Endothelial cell of umbilical vein (primary cell): ENCODE measurements around the gene RPSA. TPM values are rescaled to one million over a fixed set of nuclear protein-coding genes. Genes with fewer than 3 reads are reported as not detected.

ENCODE experiments used
- BruUV-seq: library from RNA; stranded (reverse); fragments of 400-500 nt; replicated peaks from 2 replicates; lab custom pipeline; 2021; lab: Mats Ljungman, UMichigan
- CTCF ChIA-PET: fragments of 300-600, 350-600 bp; sonication (Branson Sonifier 250); formaldehyde crosslinking; loops from one replicate; lab custom pipeline; 2021; ENCODE audit warnings: antibody characterized with exemption, inconsistent platforms; lab: Charles Lee
- POLR2A ChIA-PET: fragments of 300-600, 350-600 bp; sonication (Branson Sonifier 250); formaldehyde crosslinking; loops from one replicate; lab custom pipeline; 2021; ENCODE audit warnings: antibody characterized with exemption, inconsistent platforms; lab: Charles Lee
- DNase-seq: peaks from one replicate; pipeline ENCODE4 v3.0.0-alpha.2; 2011; ENCODE audit warnings: low read depth, low spot score
- FAIRE-seq: peaks from 2 replicates; lab custom pipeline; 2011; peaks lifted over from hg19 to GRCh38; lab: Jason Lieb, UNC
- H2AFZ ChIP-seq: 2 replicates; pipeline ENCODE4 v1.6.0; 2012; ENCODE audit warnings: low read depth, low read length, control low read depth, inconsistent platforms
- H3K27ac ChIP-seq: 2 replicates; pipeline ENCODE4 v1.5.1; 2011; ENCODE audit warnings: low read depth, mild to moderate bottlenecking, control low read depth, low read length, moderate library complexity; ENCODE audit not compliant: insufficient read depth
- H3K27me3 ChIP-seq, 2 experiments: 2 replicates each; pipeline versions ENCODE4 v1.6.0 to v1.6.1; 2011; ENCODE audit warnings: low read length in 2 of 2, mixed read lengths in 1 of 2; ENCODE audit not compliant: control insufficient read depth in 2 of 2, insufficient read depth in 2 of 2
- H3K36me3 ChIP-seq, 2 experiments: 2 replicates in 1 of 2; 3 replicates in 1 of 2; pipeline ENCODE4 v1.5.1; 2011; ENCODE audit warnings: low read length in 2 of 2, mild to moderate bottlenecking in 1 of 2, moderate library complexity in 1 of 2; ENCODE audit not compliant: control insufficient read depth in 2 of 2, insufficient read depth in 2 of 2; ENCODE audit errors: extremely low read depth in 1 of 2
- H3K4me1 ChIP-seq: 3 replicates; pipeline ENCODE4 v1.5.1; 2011; ENCODE audit warnings: mild to moderate bottlenecking, low read length; ENCODE audit not compliant: control insufficient read depth, insufficient read depth; ENCODE audit errors: extremely low read depth
- H3K4me2 ChIP-seq: 2 replicates; pipeline ENCODE4 v1.6.1; 2011; ENCODE audit warnings: low read length, control low read depth, mixed read lengths; ENCODE audit not compliant: insufficient read depth
- H3K4me3 ChIP-seq, 3 experiments: fragments of 200-600 bp in 1 of 3; sonication (generic), shearing (Covaris generic) in 1 of 3; replicated peaks in 1 of 3; 2 replicates each; pipeline ENCODE4 v1.5.1; 2011 to 2016; ENCODE audit warnings: control low read depth in 3 of 3, low read length in 3 of 3, mild to moderate bottlenecking in 2 of 3, inconsistent platforms in 1 of 3, low read depth in 1 of 3, moderate library complexity in 1 of 3; ENCODE audit not compliant: insufficient read depth in 1 of 3
- H3K79me2 ChIP-seq: 2 replicates; pipeline ENCODE4 v1.6.0; 2012; ENCODE audit warnings: low read length, inconsistent platforms; ENCODE audit not compliant: control insufficient read depth, insufficient read depth
- H3K9ac ChIP-seq: replicated peaks from 2 replicates; pipeline ENCODE3; 2011; ENCODE audit warnings: low read length, control low read depth; ENCODE audit not compliant: insufficient read depth; ENCODE audit errors: extremely low read depth
- H3K9me1 ChIP-seq: replicated peaks from 3 replicates; pipeline ENCODE4 v1.6.0; 2011; ENCODE audit warnings: mild to moderate bottlenecking, low read length; ENCODE audit not compliant: control insufficient read depth, insufficient read depth; ENCODE audit errors: extremely low read depth
- H3K9me3 ChIP-seq: replicated peaks from 2 replicates; pipeline ENCODE4 v1.5.1; 2012; ENCODE audit warnings: low read length, inconsistent platforms; ENCODE audit not compliant: control insufficient read depth, insufficient read depth
- H4K20me1 ChIP-seq: replicated peaks from 2 replicates; pipeline ENCODE3; 2011; ENCODE audit warnings: mild to moderate bottlenecking, low read length; ENCODE audit not compliant: control insufficient read depth, insufficient read depth; ENCODE audit errors: extremely low read depth
- EZH2 ChIP-seq: IDR thresholded peaks from 2 replicates; pipeline ENCODE4 v1.6.1; 2012; ENCODE audit warnings: borderline replicate concordance, low read depth, mild to moderate bottlenecking, moderate library complexity, low read length, inconsistent platforms; ENCODE audit not compliant: severe bottlenecking
- FOS ChIP-seq: IDR thresholded peaks from 2 replicates; pipeline ENCODE4 v1.6.1; 2011; ENCODE audit warnings: mild to moderate bottlenecking, low read length, moderate library complexity, borderline replicate concordance; ENCODE audit not compliant: insufficient read depth
- GATA2 ChIP-seq: IDR thresholded peaks from 2 replicates; pipeline ENCODE4 v1.7.0; 2011; ENCODE audit warnings: low read depth, mild to moderate bottlenecking, moderate library complexity, mixed read lengths, low read length; ENCODE audit not compliant: insufficient read length, insufficient read depth
- JUN ChIP-seq: IDR thresholded peaks from 2 replicates; pipeline ENCODE4 v1.6.1; 2011; ENCODE audit warnings: borderline replicate concordance, low read depth; ENCODE audit not compliant: insufficient read length, insufficient read depth
- MYC ChIP-seq: IDR thresholded peaks from one replicate; pipeline ENCODE4 v1.6.1; 2011; ENCODE audit warnings: mild to moderate bottlenecking, low read depth, low read length
- POLR2A ChIP-seq: IDR thresholded peaks from 2 replicates; pipeline ENCODE4 v1.6.1; 2012; ENCODE audit warnings: low read depth, mild to moderate bottlenecking, control low read depth, low read length
- POLR2AphosphoS5 ChIP-seq: IDR thresholded peaks from 2 replicates; pipeline ENCODE4 v1.6.1; 2012; ENCODE audit warnings: low read depth, mild to moderate bottlenecking, control low read depth, low read length, moderate library complexity; ENCODE audit not compliant: insufficient read depth
- dilution Hi-C: fragments of 300-500 bp; cut with MboI; formaldehyde crosslinking; loops from one replicate; pipeline ENCODE4 v1.15.0; 2019; ENCODE audit warnings: low sequenced_read_pairs; ENCODE audit not compliant: extremely low pct_ligation_motif_present
- intact Hi-C: fragments of 100-400 bp; cut with micrococcal nuclease; formaldehyde crosslinking; loops from one replicate; pipeline ENCODE4 v1.10.0; 2022
- polyA plus RNA-seq, 4 experiments: library from polyadenylated mRNA; depleted of rRNA in 3 of 4; stranded (reverse) in 3 of 4; unstranded in 1 of 4; fragments of >200 nt; gene quantifications; 2 replicates each; pipeline versions ENCODE4 v1.2.1 to v1.2.3, GENCODE V29; 2011 to 2012; ENCODE audit warnings: missing spikeins in 1 of 4
- total RNA-seq: library from RNA; stranded (reverse); gene quantifications from 2 replicates; pipeline ENCODE4 v1.2.3, GENCODE V29; 2021
- TF ChIP-seq, protein P1 (sequence below): IDR thresholded peaks from 2 replicates; pipeline ENCODE4 v1.6.1; 2011; ENCODE audit not compliant: insufficient read depth, insufficient read length
- TF ChIP-seq, protein P2 (sequence below), 2 donors: IDR thresholded peaks; 1 replicate in 1 of 2; 2 replicates in 1 of 2; pipeline ENCODE4 v1.5.1; 2011; ENCODE audit warnings: low read length in 2 of 2, mild to moderate bottlenecking in 2 of 2, moderate library complexity in 2 of 2, control low read depth in 1 of 2, inconsistent platforms in 1 of 2, low read depth in 1 of 2; ENCODE audit not compliant: insufficient read depth in 1 of 2; ENCODE audit errors: extremely low read depth in 1 of 2

RPSA gene
- total and polyA plus RNA-seq, 2 donors (not counting 3 experiments of a cell fraction or from before 2014, with no cell fraction given): 1,357 to 3,687 TPM

- no peaks in the 10 kb centered on the region for H3K9me3 ChIP-seq
- TF ChIP-seq POLR2AphosphoS5 (no peak), MYC (no peak), GATA2 (no peak), POLR2A (no peak), FOS (no peak), EZH2 (no peak), JUN (no peak)
- TF ChIP-seq, protein P1, sequence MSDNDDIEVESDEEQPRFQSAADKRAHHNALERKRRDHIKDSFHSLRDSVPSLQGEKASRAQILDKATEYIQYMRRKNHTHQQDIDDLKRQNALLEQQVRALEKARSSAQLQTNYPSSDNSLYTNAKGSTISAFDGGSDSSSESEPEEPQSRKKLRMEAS: no peak
- TF ChIP-seq, protein P2, sequence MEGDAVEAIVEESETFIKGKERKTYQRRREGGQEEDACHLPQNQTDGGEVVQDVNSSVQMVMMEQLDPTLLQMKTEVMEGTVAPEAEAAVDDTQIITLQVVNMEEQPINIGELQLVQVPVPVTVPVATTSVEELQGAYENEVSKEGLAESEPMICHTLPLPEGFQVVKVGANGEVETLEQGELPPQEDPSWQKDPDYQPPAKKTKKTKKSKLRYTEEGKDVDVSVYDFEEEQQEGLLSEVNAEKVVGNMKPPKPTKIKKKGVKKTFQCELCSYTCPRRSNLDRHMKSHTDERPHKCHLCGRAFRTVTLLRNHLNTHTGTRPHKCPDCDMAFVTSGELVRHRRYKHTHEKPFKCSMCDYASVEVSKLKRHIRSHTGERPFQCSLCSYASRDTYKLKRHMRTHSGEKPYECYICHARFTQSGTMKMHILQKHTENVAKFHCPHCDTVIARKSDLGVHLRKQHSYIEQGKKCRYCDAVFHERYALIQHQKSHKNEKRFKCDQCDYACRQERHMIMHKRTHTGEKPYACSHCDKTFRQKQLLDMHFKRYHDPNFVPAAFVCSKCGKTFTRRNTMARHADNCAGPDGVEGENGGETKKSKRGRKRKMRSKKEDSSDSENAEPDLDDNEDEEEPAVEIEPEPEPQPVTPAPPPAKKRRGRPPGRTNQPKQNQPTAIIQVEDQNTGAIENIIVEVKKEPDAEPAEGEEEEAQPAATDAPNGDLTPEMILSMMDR (IDR thresholded peaks at IDR 0.05; ENCODE audit: extremely low read depth in 1 of 2, insufficient read depth in 1 of 2, low read depth in 1 of 2, low read length in 2 of 2): no peak
- no peak overlapping the region for H3K9ac ChIP-seq
- H3K27ac ChIP-seq: no peak overlapping the region
- H2AFZ ChIP-seq: no peak overlapping the region
- no peaks in the 10 kb centered on the region for H3K9me1 ChIP-seq
- intact Hi-C loops (no loop called here), dilution Hi-C loops (no loop called here)
- BruUV-seq: no TSS peak
- H3K4me1 ChIP-seq: no peaks in the 10 kb centered on the region
- H3K79me2 ChIP-seq: no peaks in the 10 kb centered on the region
- no peaks in the 10 kb centered on the region for H4K20me1 ChIP-seq
- no peak overlapping the region for H3K4me2 ChIP-seq
- no peak for FAIRE-seq
- CTCF ChIA-PET: no interaction called here
- DNase-seq: no peak
- POLR2A ChIA-PET: no interaction called here
- no peaks in the 10 kb centered on the region for H3K36me3 ChIP-seq
- no peak overlapping the region for H3K4me3 ChIP-seq
- peaks cover 2 to 6% of the 10 kb centered on the region in 2 experiments for H3K27me3 ChIP-seq
Measured at GRCh38 chr3:39362192-39362591, 44.3 kb upstream of the RPSA start.
